NCI-H2227 treated with DMSO at 0.1 percent for 48 hours (cell line): Measurements from ENCODE around the gene SF3B6.

Source experiments
- DNase-seq: peaks from one replicate; lab custom pipeline; 2025; lab: John Stamatoyannopoulos, UW

The SF3B6 gene

DNA sequence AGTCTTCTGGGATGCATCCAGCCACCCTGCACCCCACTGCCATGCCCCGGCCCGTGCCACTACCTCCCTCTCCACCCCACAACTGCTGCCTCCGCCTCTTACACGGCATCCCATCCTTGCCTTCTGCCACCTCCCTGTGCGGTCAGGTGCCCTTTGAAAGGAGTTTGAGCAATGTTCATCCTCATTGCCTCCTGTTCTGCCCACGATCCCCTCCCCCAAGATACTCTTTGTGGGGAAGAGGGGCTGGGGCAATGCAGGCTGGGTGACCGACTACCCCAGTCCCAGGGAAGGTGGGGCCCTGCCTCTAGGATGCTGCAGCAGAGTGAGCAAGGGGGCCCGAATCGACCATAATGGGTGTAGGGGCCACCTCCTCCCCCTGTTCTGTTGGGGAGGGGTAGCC is 57.9 kb downstream of the SF3B6 start:
- DNase-seq: no peak

DNA sequence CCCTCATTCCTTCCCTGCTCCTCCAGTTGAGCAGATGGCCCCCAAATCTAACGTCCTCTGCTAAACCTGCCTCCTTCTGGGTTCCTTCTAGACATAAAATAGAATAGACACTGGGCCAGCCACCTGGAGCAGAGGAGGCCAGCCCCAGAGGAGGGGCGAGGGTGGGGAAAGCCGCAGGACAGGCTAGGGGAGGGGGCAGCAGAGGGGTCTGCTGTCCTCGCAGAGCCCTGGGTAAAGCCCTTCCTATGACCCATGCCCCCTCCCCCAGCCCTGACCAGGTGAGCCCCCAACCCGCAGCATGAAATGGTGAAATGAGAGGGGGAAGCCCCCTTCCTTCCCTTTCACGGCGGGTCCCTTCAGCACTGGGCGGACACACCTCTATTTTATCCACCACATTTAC is 58.4 kb downstream of the SF3B6 start:
- DNase-seq: no peak
